GM12891 (cell line): ENCODE data around the gene MMP7.

Source experiments
- PAX5 ChIP-seq: IDR thresholded peaks from 2 replicates; pipeline ENCODE4 v1.6.1; 2011; ENCODE audit warnings: low read length, moderate library complexity, mild to moderate bottlenecking; ENCODE audit not compliant: insufficient read depth, severe bottlenecking
- POLR2A ChIP-seq: IDR thresholded peaks from 2 replicates; pipeline ENCODE4 v1.6.1; 2011; ENCODE audit warnings: low read depth, low read length, control low read depth
- POLR2AphosphoS5 ChIP-seq: IDR thresholded peaks from 2 replicates; pipeline ENCODE4 v1.6.1; 2011; ENCODE audit warnings: low read depth, low read length, control low read depth
- POU2F2 ChIP-seq: IDR thresholded peaks from 2 replicates; pipeline ENCODE4 v1.6.1; 2011; ENCODE audit warnings: low read depth, mild to moderate bottlenecking, control low read depth, low read length, moderate library complexity
- SPI1 ChIP-seq: IDR thresholded peaks from 2 replicates; pipeline ENCODE4 v1.6.1; 2011; ENCODE audit warnings: low read depth, low read length, control low read depth
- TAF1 ChIP-seq: IDR thresholded peaks from 2 replicates; pipeline ENCODE4 v1.6.1; 2011; ENCODE audit warnings: low read depth, low read length, control low read depth

- TF ChIP-seq POLR2A (no peak), POU2F2 (no peak), POLR2AphosphoS5 (no peak), SPI1 (no peak), TAF1 (no peak), PAX5 (no peak)
Observed at GRCh38 chr11:102518296-102519094, 12.1 kb downstream of the MMP7 start.
